K562 (cell line): ENCODE results near the gene BTF3L4. TPM values are rescaled to one million over a fixed set of nuclear protein-coding genes. Genes with fewer than 3 reads are reported as not detected.

Experiments used
- ASH1L ChIP-seq: fragments of 450-650 bp; IDR thresholded peaks from 2 replicates; pipeline ENCODE4 v1.6.1; 2018; ENCODE audit warnings: borderline replicate concordance, mild to moderate bottlenecking, low read depth; ENCODE audit not compliant: partially characterized antibody
- BACH1 ChIP-seq: fragments of 200-800 bp; sonication (Bioruptor generic); IDR thresholded peaks from 2 replicates; pipeline ENCODE4 v1.6.1; 2016; ENCODE audit warnings: missing genetic modification characterization, missing compliant biosample characterization
- BHLHE40 ChIP-seq: IDR thresholded peaks from 2 replicates; pipeline ENCODE4 v1.6.1; 2011; ENCODE audit warnings: low read length, improper control_type of control experiment
- JUN ChIP-seq, 2 experiments: sonication (generic) in 1 of 2; formaldehyde crosslinking in 1 of 2; IDR thresholded peaks; 2 replicates each; pipeline versions ENCODE4 v1.6.1 to v1.8.0; 2012 to 2022; ENCODE audit warnings: borderline replicate concordance in 2 of 2, mild to moderate bottlenecking in 2 of 2, improper control_type of control experiment in 1 of 2, low read depth in 1 of 2, low read length in 1 of 2, missing genetic modification reagents in 1 of 2
- KAT7 ChIP-seq: sonication (generic); formaldehyde crosslinking; IDR thresholded peaks from 2 replicates; pipeline ENCODE4 v1.8.0; 2022; ENCODE audit warnings: missing genetic modification reagents, mild to moderate bottlenecking, borderline replicate concordance
- KLF1 ChIP-seq: fragments of 450-650 bp; IDR thresholded peaks from 2 replicates; pipeline ENCODE4 v1.6.1; 2016; ENCODE audit warnings: missing genetic modification characterization, missing compliant biosample characterization
- RBM39 ChIP-seq: fragments of 200-400 bp; formaldehyde crosslinking; optimal IDR thresholded peaks from 2 replicates; pipeline ENCODE3; 2018; ENCODE audit warnings: low read depth, low read length
- SMARCA4 ChIP-seq: fragments of 450-650 bp; IDR thresholded peaks from 2 replicates; pipeline ENCODE4 v1.6.1; 2016
- STAT5A ChIP-seq: IDR thresholded peaks from 2 replicates; pipeline ENCODE4 v1.6.1; 2012; ENCODE audit warnings: low read length, inconsistent platforms, borderline replicate concordance
- TCFL5 ChIP-seq: fragments of 250-450 bp; sonication (Bioruptor Pico); conservative IDR thresholded peaks from 2 replicates; pipeline ENCODE4 v1.6.1; 2021; ENCODE audit warnings: mild to moderate bottlenecking, moderate library complexity, matching md5 sums
- ZNF12 ChIP-seq: sonication (generic); formaldehyde crosslinking; IDR thresholded peaks from 2 replicates; pipeline ENCODE4 v1.4.0; 2020; ENCODE audit warnings: mild to moderate bottlenecking, missing genetic modification reagents
- ZNF717 ChIP-seq: fragments of 250-450 bp; sonication (Bioruptor Pico); IDR thresholded peaks from 2 replicates; pipeline ENCODE4 v1.5.0; 2021
- ZSCAN29 ChIP-seq: fragments of 450-650 bp; IDR thresholded peaks from 2 replicates; pipeline ENCODE4 v1.6.1; 2017
- polyA plus RNA-seq, 8 experiments: library from polyadenylated mRNA; depleted of rRNA in 4 of 8; stranded (reverse) in 5 of 8; unstranded in 3 of 8; fragments of >200 nt; fragmentation: Nextera tagmentation in 2 of 8; fragmentation: Illumina TruSeq in 1 of 8; extraction: Ambion mirVana in 2 of 8; extraction: Trizol in 1 of 8; gene quantifications; 2 replicates each; pipeline versions ENCODE4 v1.2.1 to v1.2.3, GENCODE V29; 2011 to 2014; ENCODE audit warnings: inconsistent platforms in 1 of 8, missing spikeins in 1 of 8
- total RNA-seq, 7 experiments: library from RNA; depleted of rRNA in 6 of 7; stranded (reverse); fragments of >200 nt in 6 of 7; fragmentation: Illumina TruSeq in 2 of 7; extraction: Trizol in 2 of 7; gene quantifications; 2 replicates each; pipeline versions ENCODE4 v1.2.1 to v1.2.3, GENCODE V29; 2011 to 2021; ENCODE audit warnings: low replicate concordance in 1 of 7
- TF ChIP-seq, protein P1 (sequence below): sonication (generic); formaldehyde crosslinking; IDR thresholded peaks from 2 replicates; pipeline ENCODE4 v1.8.0; 2022; ENCODE audit warnings: mild to moderate bottlenecking, missing genetic modification reagents
- TF ChIP-seq, protein P2 (sequence below): fragments of 200-400 bp; formaldehyde crosslinking; IDR thresholded peaks from 2 replicates; pipeline ENCODE4 v1.6.1; 2017; ENCODE audit warnings: mild to moderate bottlenecking, low read depth, low read length, moderate library complexity

The BTF3L4 gene
- total and polyA plus RNA-seq, 9 of the 15 experiments (the other 6 are each of a cell fraction or from before 2014, with no cell fraction given), result 40.1 to 106 (median 88.8) TPM

DNA sequence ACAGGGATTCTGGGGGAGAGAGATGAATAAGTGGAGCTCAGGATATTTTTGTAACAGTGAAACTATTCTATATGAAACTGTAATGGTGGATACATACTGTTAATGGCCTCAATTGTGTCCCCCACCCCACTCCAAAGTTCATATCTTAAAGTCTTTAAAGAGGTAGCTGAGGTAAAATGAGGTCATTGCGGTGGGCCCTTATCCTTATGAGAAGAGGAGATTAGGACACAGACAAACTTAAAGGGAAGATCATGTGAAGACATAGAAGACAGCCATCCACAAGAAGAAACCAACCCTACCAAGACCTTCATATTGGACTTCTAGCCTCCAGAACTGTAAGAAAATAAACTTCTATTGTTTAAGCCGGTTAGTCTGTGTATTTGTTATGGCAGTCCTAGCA lies 10.9 kb upstream of the BTF3L4 start (continued):
- TF ChIP-seq, protein P1, sequence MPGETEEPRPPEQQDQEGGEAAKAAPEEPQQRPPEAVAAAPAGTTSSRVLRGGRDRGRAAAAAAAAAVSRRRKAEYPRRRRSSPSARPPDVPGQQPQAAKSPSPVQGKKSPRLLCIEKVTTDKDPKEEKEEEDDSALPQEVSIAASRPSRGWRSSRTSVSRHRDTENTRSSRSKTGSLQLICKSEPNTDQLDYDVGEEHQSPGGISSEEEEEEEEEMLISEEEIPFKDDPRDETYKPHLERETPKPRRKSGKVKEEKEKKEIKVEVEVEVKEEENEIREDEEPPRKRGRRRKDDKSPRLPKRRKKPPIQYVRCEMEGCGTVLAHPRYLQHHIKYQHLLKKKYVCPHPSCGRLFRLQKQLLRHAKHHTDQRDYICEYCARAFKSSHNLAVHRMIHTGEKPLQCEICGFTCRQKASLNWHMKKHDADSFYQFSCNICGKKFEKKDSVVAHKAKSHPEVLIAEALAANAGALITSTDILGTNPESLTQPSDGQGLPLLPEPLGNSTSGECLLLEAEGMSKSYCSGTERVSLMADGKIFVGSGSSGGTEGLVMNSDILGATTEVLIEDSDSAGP (CRISPR knock-in tag), result no peak
- TF ChIP-seq RBM39 (no peak), ZNF717 (no peak), KLF1 (no peak), KAT7 (CRISPR knock-in tag) (no peak), TCFL5 (no peak), BACH1 (tag) (no peak), ZNF12 (CRISPR knock-in tag) (no peak), ASH1L (no peak), BHLHE40 (no peak), ZSCAN29 (no peak), SMARCA4 (peak; percentile 56; the same call in 1 of the 2 replicates), STAT5A (no peak), JUN (IDR thresholded peaks at IDR 0.05; ENCODE audit: borderline replicate concordance, low read depth, low read length) (peak; percentile 61; the same call in 1 of the 2 replicates), JUN (CRISPR knock-in tag; IDR thresholded peaks at IDR 0.05; ENCODE audit: borderline replicate concordance) (no peak)
- TF ChIP-seq, protein P2, sequence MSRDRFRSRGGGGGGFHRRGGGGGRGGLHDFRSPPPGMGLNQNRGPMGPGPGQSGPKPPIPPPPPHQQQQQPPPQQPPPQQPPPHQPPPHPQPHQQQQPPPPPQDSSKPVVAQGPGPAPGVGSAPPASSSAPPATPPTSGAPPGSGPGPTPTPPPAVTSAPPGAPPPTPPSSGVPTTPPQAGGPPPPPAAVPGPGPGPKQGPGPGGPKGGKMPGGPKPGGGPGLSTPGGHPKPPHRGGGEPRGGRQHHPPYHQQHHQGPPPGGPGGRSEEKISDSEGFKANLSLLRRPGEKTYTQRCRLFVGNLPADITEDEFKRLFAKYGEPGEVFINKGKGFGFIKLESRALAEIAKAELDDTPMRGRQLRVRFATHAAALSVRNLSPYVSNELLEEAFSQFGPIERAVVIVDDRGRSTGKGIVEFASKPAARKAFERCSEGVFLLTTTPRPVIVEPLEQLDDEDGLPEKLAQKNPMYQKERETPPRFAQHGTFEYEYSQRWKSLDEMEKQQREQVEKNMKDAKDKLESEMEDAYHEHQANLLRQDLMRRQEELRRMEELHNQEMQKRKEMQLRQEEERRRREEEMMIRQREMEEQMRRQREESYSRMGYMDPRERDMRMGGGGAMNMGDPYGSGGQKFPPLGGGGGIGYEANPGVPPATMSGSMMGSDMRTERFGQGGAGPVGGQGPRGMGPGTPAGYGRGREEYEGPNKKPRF, result no peak
